Hepatocyte (in vitro differentiated cells): ENCODE data around the gene RASGRF2. TPM values are rescaled to one million over a fixed set of nuclear protein-coding genes. Genes with fewer than 3 reads are reported as not detected.
"Not testable (repeated sequence)": the region's sequence is repeated elsewhere in the genome, so short reads cannot be mapped to it uniquely, and the experiment has no call there.

Source experiments
- DNase-seq: peaks from one replicate; pipeline ENCODE4 v3.0.0-alpha.2; 2016; ENCODE audit warnings: low spot score
- H2AFZ ChIP-seq: fragments of 200-600 bp; sonication (generic); 2 replicates; pipeline ENCODE4 v1.6.0; 2016; ENCODE audit warnings: antibody characterized with exemption, mild to moderate bottlenecking
- H3K27ac ChIP-seq: fragments of 200-600 bp; sonication (generic); 2 replicates; pipeline ENCODE4 v1.5.1; 2016; ENCODE audit warnings: mild to moderate bottlenecking
- H3K27me3 ChIP-seq: fragments of 200-600 bp; sonication (generic); 2 replicates; pipeline ENCODE4 v1.6.1; 2016
- H3K36me3 ChIP-seq: fragments of 200-600 bp; sonication (generic); replicated peaks from 2 replicates; pipeline ENCODE4 v1.5.1; 2016; ENCODE audit warnings: low read depth; ENCODE audit not compliant: insufficient read depth
- H3K4me1 ChIP-seq: fragments of 200-600 bp; sonication (generic); 2 replicates; pipeline ENCODE4 v1.5.1; 2016; ENCODE audit warnings: mild to moderate bottlenecking, moderate library complexity; ENCODE audit not compliant: insufficient read depth
- H3K4me2 ChIP-seq: fragments of 200-600 bp; sonication (generic); 2 replicates; pipeline ENCODE4 v1.6.0; 2016
- H3K4me3 ChIP-seq: fragments of 200-600 bp; sonication (generic); 2 replicates; pipeline ENCODE4 v1.5.1; 2016; ENCODE audit warnings: mild to moderate bottlenecking
- H3K79me2 ChIP-seq: fragments of 200-600 bp; sonication (generic); 2 replicates; pipeline ENCODE4 v1.6.0; 2017; ENCODE audit warnings: mild to moderate bottlenecking
- H3K9me2 ChIP-seq: fragments of 200-600 bp; sonication (generic); replicated peaks from 2 replicates; pipeline ENCODE4 v1.6.0; 2017; ENCODE audit warnings: mild to moderate bottlenecking; ENCODE audit not compliant: insufficient read depth
- H3K9me3 ChIP-seq: fragments of 200-600 bp; sonication (generic); 2 replicates; pipeline ENCODE4 v1.5.1; 2016; ENCODE audit warnings: low read depth, mild to moderate bottlenecking
- H4K20me1 ChIP-seq: fragments of 200-600 bp; sonication (generic); 2 replicates; pipeline ENCODE4 v1.6.0; 2016; ENCODE audit warnings: mild to moderate bottlenecking; ENCODE audit not compliant: insufficient read depth, poor library complexity, severe bottlenecking
- CTCF ChIP-seq: fragments of 200-600 bp; sonication (generic); IDR thresholded peaks from 2 replicates; pipeline ENCODE4 v1.5.1; 2016; ENCODE audit warnings: antibody characterized with exemption, mild to moderate bottlenecking; ENCODE audit not compliant: poor library complexity
- EZH2 ChIP-seq: fragments of 200-600 bp; sonication (generic); IDR thresholded peaks from 2 replicates; pipeline ENCODE4 v1.6.1; 2016; ENCODE audit warnings: antibody characterized with exemption, mild to moderate bottlenecking, borderline replicate concordance
- EZH2phosphoT487 ChIP-seq: fragments of 200-600 bp; sonication (generic); IDR thresholded peaks from one replicate; pipeline ENCODE4 v1.6.1; 2018; ENCODE audit warnings: antibody characterized with exemption, mild to moderate bottlenecking, low read depth, moderate library complexity; ENCODE audit not compliant: unreplicated experiment, severe bottlenecking
- WGBS: methylation state at CpG from one replicate; pipeline ENCODE4 v1.1.6; 2016; ENCODE audit warnings: low lambda C conversion rate; ENCODE audit errors: missing lambda C conversion rate; 5-methylcytosine and 5-hydroxymethylcytosine counted together
- polyA plus RNA-seq: library from polyadenylated mRNA; unstranded; fragments of >200 nt; fragmentation: Nextera tagmentation; extraction: Ambion mirVana; gene quantifications from 2 replicates; pipeline ENCODE4 v1.2.1, GENCODE V29; 2016
- total RNA-seq: library from RNA; depleted of rRNA; stranded (reverse); fragments of >200 nt; gene quantifications from 2 replicates; pipeline ENCODE4 v1.2.3, GENCODE V29; 2014

The RASGRF2 gene
- total and polyA plus RNA-seq, 2 experiments from 2014 or later = 2.0 to 3.3 TPM

DNA sequence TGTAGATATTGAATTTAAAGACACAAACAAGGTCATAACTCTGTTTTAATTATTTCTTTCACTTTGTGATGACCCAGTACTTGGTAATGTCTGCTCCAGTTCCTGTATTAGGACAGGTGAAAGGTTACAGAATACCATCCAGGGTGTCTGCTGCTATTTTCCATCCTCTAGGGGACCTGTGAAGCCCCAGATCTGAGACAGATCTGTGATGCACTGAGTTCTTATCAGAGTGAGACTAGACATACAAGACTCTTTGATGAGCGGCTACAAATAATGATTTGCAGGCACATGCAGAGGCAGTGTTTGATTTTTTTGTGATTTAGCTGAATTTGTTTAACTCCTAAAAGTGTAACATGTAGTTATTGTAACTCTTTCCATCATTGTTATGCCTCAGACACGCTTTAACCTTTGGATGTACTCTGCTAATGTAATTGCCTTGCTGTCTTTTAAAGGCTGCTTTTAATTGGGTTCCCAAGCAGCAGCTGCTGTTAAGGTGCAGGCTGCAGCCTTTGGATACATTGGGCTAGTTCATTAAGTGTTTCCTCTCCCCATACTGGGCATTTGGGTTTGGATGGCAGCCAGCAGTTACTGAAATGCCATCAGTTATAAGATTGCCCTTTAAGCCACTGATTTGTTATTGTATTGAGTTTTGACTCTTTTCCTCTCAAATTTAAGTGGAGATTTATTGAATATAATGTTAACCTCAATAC, 63.3 kb downstream of the RASGRF2 start:
- WGBS = 54% methylated on average over 2 of the region's 2 CpGs
- no peak overlapping the region for H2AFZ ChIP-seq
- no peaks in the 10 kb centered on the region for H3K9me3 ChIP-seq

DNA sequence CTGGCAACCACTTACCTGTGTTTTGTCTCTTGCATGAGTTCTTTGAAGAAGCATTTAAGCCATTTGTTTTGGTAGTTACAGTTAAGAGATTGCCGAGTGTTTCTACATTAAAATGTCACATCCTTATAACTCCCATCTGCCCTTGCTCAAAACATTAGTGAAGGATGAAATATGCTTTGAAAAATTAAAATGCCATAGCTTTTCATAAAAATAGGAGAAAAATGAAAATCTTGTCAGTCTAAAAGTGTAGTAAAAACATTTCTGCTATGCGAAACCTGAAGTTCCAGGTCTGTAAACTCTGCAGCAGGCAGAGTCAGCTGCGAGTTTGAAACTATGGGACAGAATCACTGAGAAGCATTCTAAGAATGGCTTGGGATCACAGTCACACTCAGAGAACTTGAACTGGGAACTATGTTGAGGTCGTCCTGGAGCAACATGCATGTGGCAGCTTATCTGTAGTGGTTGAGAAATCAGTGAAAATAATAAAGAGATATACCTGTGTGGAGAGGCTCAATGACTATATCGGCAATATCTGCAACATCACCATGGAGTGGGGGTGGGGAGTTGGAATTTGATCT, 67.4 kb downstream of the RASGRF2 start:
- Histone ChIP-seq H3K79me2 (no peaks in the 10 kb centered on the region), H3K9me3 (no peaks in the 10 kb centered on the region), H2AFZ (no peak overlapping the region), H3K27me3 (no peaks in the 10 kb centered on the region), H3K4me3 (no peak overlapping the region), H3K4me2 (no peak overlapping the region), H3K4me1 (no peaks in the 10 kb centered on the region), H3K36me3 (no peaks in the 10 kb centered on the region), H3K9me2 (no peaks in the 10 kb centered on the region), H4K20me1 (no peaks in the 10 kb centered on the region), H3K27ac (no peak overlapping the region)
- DNase-seq = no peak
- TF ChIP-seq EZH2 (no peak), CTCF (no peak)
- WGBS = 68% methylated on average over 5 of the region's 5 CpGs

More for the DNA sequence above, 63.3 kb downstream of the RASGRF2 start:
- no peaks in the 10 kb centered on the region for H3K36me3 ChIP-seq
- H3K79me2 ChIP-seq = no peaks in the 10 kb centered on the region
- DNase-seq = no peak
- no peaks in the 10 kb centered on the region for H4K20me1 ChIP-seq
- H3K27me3 ChIP-seq = no peaks in the 10 kb centered on the region
- no peaks in the 10 kb centered on the region for H3K9me2 ChIP-seq
- no peaks in the 10 kb centered on the region for H3K4me1 ChIP-seq
- H3K4me3 ChIP-seq = no peak overlapping the region
- H3K27ac ChIP-seq = no peak overlapping the region
- TF ChIP-seq CTCF (no peak), EZH2 (no peak), EZH2phosphoT487 (no peak)
- H3K4me2 ChIP-seq = no peak overlapping the region

DNA sequence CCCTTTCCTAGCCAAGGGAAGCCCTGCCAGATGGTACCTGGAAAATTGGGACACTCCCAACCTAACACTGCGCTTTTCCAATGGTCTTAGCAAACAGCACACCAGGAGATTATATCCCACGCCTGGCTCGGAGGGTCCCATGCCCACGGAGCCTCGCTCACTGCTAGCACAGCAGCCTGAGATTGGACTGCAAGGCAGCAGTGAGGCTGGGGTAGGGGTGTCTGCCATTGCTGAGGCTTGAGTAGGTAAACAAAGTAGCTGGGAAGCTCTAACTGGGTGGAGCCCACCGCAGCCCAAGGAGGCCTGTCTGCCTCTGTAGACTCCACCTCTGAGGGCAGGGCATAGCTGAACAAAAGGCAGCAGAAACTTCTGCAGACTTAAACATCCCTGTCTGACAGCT, 68.7 kb downstream of the RASGRF2 start:
- not testable (repeated sequence) for H3K79me2 ChIP-seq, H3K9me2 ChIP-seq, H2AFZ ChIP-seq, H3K4me3 ChIP-seq, H3K4me2 ChIP-seq, H3K4me1 ChIP-seq, H3K9me3 ChIP-seq, H3K36me3 ChIP-seq, H3K27me3 ChIP-seq, H3K27ac ChIP-seq, H4K20me1 ChIP-seq, DNase-seq
- WGBS = 91% methylated on average over 6 of the region's 6 CpGs

DNA sequence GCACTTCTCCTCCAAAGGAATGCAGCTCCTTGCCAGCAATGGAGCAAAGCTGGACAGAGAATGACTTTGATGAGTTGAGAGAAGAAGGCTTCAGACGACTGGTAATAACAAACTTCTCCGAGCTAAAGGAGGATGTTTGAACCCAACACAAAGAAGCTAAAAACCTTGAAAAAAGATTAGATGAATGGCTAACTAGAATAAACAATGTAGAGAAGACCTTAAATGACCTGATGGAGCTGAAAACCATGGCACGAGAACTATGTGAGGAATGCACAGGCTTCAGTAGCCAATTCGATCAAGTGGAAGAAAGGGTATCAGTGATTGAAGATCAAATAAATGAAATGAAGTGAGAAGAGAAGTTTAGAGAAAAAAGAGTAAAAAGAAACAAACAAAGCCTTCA, 69.6 kb downstream of the RASGRF2 start:
- not testable (repeated sequence) for H3K27ac ChIP-seq, H3K27me3 ChIP-seq, H3K36me3 ChIP-seq, DNase-seq, H2AFZ ChIP-seq, H3K4me1 ChIP-seq, H3K79me2 ChIP-seq, H3K9me3 ChIP-seq, H3K9me2 ChIP-seq, H3K4me3 ChIP-seq, H4K20me1 ChIP-seq, H3K4me2 ChIP-seq
- 78% methylated on average over 4 of the region's 4 CpGs for WGBS

- H3K27ac ChIP-seq, DNase-seq, H3K4me1 ChIP-seq, H3K27me3 ChIP-seq, H3K79me2 ChIP-seq, H3K4me3 ChIP-seq, H3K4me2 ChIP-seq, H2AFZ ChIP-seq, H4K20me1 ChIP-seq, H3K36me3 ChIP-seq, H3K9me2 ChIP-seq, H3K9me3 ChIP-seq: not testable (repeated sequence)
- 98% methylated on average over 3 of the region's 3 CpGs for WGBS
Observed at GRCh38 chr5:81030236-81031034, 70.3 kb downstream of the RASGRF2 start.
